Keratinocyte (primary cell): ENCODE data around the gene REEP3. TPM values are rescaled to one million over a fixed set of nuclear protein-coding genes. Genes with fewer than 3 reads are reported as not detected.
"Not testable (repeated sequence)": the region's sequence is repeated elsewhere in the genome, so short reads cannot be mapped to it uniquely, and the experiment has no call there.

Source experiments
- DNase-seq: peaks from one replicate; pipeline ENCODE4 v3.0.0-alpha.2; 2011; ENCODE audit warnings: low read depth, missing footprints, low spot score
- FAIRE-seq: peaks from 2 replicates; lab custom pipeline; 2011; peaks lifted over from hg19 to GRCh38; lab: Jason Lieb, UNC
- H2AFZ ChIP-seq: 2 replicates; pipeline ENCODE4 v1.6.0; 2012; ENCODE audit warnings: low read length, control low read depth, inconsistent platforms; ENCODE audit not compliant: control insufficient read depth
- H3K27ac ChIP-seq: 2 replicates; pipeline ENCODE4 v1.5.1; 2011; ENCODE audit warnings: low read length; ENCODE audit not compliant: control insufficient read depth, insufficient read depth
- H3K27me3 ChIP-seq: 3 replicates; pipeline ENCODE4 v1.6.0; 2011; ENCODE audit warnings: low read length; ENCODE audit not compliant: control insufficient read depth, insufficient read depth; ENCODE audit errors: extremely low read depth
- H3K36me3 ChIP-seq, 2 experiments: 2 replicates in 1 of 2; 3 replicates in 1 of 2; pipeline ENCODE4 v1.5.1; 2011; ENCODE audit warnings: low read length in 2 of 2, mild to moderate bottlenecking in 1 of 2; ENCODE audit not compliant: control insufficient read depth in 2 of 2, insufficient read depth in 2 of 2; ENCODE audit errors: extremely low read depth in 1 of 2
- H3K4me1 ChIP-seq: 3 replicates; pipeline ENCODE4 v1.5.1; 2011; ENCODE audit warnings: low read length; ENCODE audit not compliant: control insufficient read depth, insufficient read depth; ENCODE audit errors: extremely low read depth
- H3K4me2 ChIP-seq: 3 replicates; pipeline ENCODE4 v1.6.0; 2011; ENCODE audit warnings: low read depth, low read length; ENCODE audit not compliant: control insufficient read depth, insufficient read depth; ENCODE audit errors: extremely low read depth
- H3K4me3 ChIP-seq, 3 experiments: fragments of 200-600 bp in 1 of 3; sonication (generic) in 1 of 3; 2 replicates in 2 of 3; 3 replicates in 1 of 3; pipeline ENCODE4 v1.5.1; 2011 to 2016; ENCODE audit warnings: low read length in 3 of 3, mild to moderate bottlenecking in 3 of 3, control low read depth in 2 of 3, inconsistent platforms in 1 of 3, low read depth in 1 of 3, mixed read lengths in 1 of 3, mixed run types in 1 of 3, moderate library complexity in 1 of 3; ENCODE audit not compliant: control insufficient read depth in 2 of 3, insufficient read depth in 2 of 3; ENCODE audit errors: extremely low read depth in 1 of 3
- H3K79me2 ChIP-seq: 2 replicates; pipeline ENCODE4 v1.6.0; 2012; ENCODE audit warnings: low read length; ENCODE audit not compliant: control insufficient read depth, insufficient read depth
- H3K9ac ChIP-seq: 3 replicates; pipeline ENCODE4 v1.6.0; 2011; ENCODE audit warnings: low read length; ENCODE audit not compliant: control insufficient read depth, insufficient read depth; ENCODE audit errors: extremely low read depth
- H3K9me1 ChIP-seq: 3 replicates; pipeline ENCODE4 v1.6.0; 2011; ENCODE audit warnings: low read length; ENCODE audit not compliant: control insufficient read depth, insufficient read depth; ENCODE audit errors: extremely low read depth
- H3K9me3 ChIP-seq: 2 replicates; pipeline ENCODE4 v1.5.1; 2012; ENCODE audit warnings: low read depth, low read length; ENCODE audit not compliant: control insufficient read depth
- H4K20me1 ChIP-seq: 3 replicates; pipeline ENCODE4 v1.6.0; 2011; ENCODE audit warnings: low read length; ENCODE audit not compliant: control insufficient read depth, insufficient read depth; ENCODE audit errors: extremely low read depth
- EZH2 ChIP-seq: IDR thresholded peaks from one replicate; pipeline ENCODE4 v1.6.1; 2012; ENCODE audit warnings: inconsistent platforms, mild to moderate bottlenecking, low read length, moderate library complexity
- dilution Hi-C: fragments of 300-500 bp; cut with MboI; formaldehyde crosslinking; loops from one replicate; pipeline ENCODE4 v1.7.0; 2020; ENCODE audit warnings: low sequenced_read_pairs; ENCODE audit not compliant: extremely low pct_ligation_motif_present
- polyA plus RNA-seq, 5 experiments: library from polyadenylated mRNA; depleted of rRNA in 3 of 5; stranded (reverse) in 3 of 5; stranded (forward) in 1 of 5; unstranded in 1 of 5; fragments of >200 nt; gene quantifications; 1 replicate in 1 of 5; 2 replicates in 3 of 5; 3 replicates in 1 of 5; pipeline versions ENCODE4 v1.2.1 to v1.2.3, GENCODE V29; 2011 to 2012; ENCODE audit warnings: missing spikeins in 2 of 5, low read depth in 1 of 5, low replicate concordance in 1 of 5
- TF ChIP-seq, protein P1 (sequence below), 3 experiments: IDR thresholded peaks in 1 of 3; conservative IDR thresholded peaks in 1 of 3; optimal IDR thresholded peaks in 1 of 3; 2 replicates in 2 of 3; 3 replicates in 1 of 3; pipeline versions ENCODE3 to v1.5.1; 2011; ENCODE audit warnings: low read length in 3 of 3, mild to moderate bottlenecking in 3 of 3, moderate library complexity in 2 of 3, control low read depth in 1 of 3, inconsistent platforms in 1 of 3; ENCODE audit not compliant: insufficient read depth in 2 of 3; ENCODE audit errors: extremely low read depth in 1 of 3

The REEP3 gene
- polyA plus RNA-seq, 1 donor (not counting 4 experiments of a cell fraction or from before 2014, with no cell fraction given): 52.8 TPM

DNA sequence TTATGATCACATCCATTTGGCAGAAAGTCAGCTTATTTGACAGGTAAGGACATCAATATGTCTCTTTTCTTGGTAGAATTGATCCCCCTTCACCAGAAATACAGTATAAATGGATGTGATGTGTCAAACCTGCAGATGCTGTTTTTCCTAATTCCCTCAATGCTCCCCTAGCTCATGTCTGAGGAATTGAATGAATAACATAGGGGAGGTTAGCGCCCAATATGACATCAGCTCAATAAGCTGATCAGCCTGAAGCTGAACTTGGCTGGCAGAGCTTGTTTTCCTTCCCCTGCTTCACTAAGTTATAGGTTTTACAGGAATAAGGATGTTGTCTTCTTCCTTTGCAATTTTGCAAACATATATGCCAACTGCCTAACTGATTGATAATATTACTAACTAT is 132.5 kb downstream of the REEP3 start:
- H3K4me2 ChIP-seq: no peak overlapping the region
- no peak overlapping the region for H3K4me3 ChIP-seq
- no peak overlapping the region for H3K9ac ChIP-seq
- H3K27ac ChIP-seq: no peak overlapping the region
- no peaks in the 10 kb centered on the region for H4K20me1 ChIP-seq
- DNase-seq: no peak
- dilution Hi-C loops: no loop called here
- H2AFZ ChIP-seq: no peak overlapping the region
- H3K4me1 ChIP-seq: no peaks in the 10 kb centered on the region
- no peaks in the 10 kb centered on the region for H3K9me3 ChIP-seq
- no peaks in the 10 kb centered on the region for H3K79me2 ChIP-seq
- H3K36me3 ChIP-seq: no peaks in the 10 kb centered on the region
- FAIRE-seq: no peak
- TF ChIP-seq, protein P1, sequence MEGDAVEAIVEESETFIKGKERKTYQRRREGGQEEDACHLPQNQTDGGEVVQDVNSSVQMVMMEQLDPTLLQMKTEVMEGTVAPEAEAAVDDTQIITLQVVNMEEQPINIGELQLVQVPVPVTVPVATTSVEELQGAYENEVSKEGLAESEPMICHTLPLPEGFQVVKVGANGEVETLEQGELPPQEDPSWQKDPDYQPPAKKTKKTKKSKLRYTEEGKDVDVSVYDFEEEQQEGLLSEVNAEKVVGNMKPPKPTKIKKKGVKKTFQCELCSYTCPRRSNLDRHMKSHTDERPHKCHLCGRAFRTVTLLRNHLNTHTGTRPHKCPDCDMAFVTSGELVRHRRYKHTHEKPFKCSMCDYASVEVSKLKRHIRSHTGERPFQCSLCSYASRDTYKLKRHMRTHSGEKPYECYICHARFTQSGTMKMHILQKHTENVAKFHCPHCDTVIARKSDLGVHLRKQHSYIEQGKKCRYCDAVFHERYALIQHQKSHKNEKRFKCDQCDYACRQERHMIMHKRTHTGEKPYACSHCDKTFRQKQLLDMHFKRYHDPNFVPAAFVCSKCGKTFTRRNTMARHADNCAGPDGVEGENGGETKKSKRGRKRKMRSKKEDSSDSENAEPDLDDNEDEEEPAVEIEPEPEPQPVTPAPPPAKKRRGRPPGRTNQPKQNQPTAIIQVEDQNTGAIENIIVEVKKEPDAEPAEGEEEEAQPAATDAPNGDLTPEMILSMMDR (optimal IDR thresholded peaks at IDR 0.05 in 1 of 3, IDR thresholded peaks at IDR 0.05 in 1 of 3, conservative IDR thresholded peaks at IDR 0.05 in 1 of 3; ENCODE audit: extremely low read depth in 1 of 3, insufficient read depth in 2 of 3, low read length in 3 of 3): no peak
- TF ChIP-seq EZH2: no peak
- no peaks in the 10 kb centered on the region for H3K9me1 ChIP-seq
- H3K27me3 ChIP-seq: no peaks in the 10 kb centered on the region

DNA sequence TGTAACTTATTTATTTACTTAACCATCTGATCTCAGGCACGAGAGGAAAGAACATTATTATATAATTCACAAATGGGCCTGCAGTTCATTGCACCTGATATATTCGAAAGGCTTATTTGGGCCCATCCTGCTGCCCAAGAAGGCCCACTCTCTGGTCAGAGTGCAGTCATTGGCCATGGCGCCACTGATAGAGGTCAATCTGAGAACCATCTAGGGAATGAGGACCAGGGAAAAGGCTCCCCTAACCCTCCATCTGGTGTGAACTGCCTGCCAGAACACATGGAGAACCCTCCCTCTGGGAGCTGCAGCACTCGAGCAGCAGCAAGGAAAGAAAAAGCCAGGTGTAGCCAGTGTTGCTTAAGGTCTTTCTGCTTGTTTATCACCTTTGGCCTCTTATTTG is 136.6 kb downstream of the REEP3 start:
- Histone ChIP-seq H3K9ac (no peak overlapping the region), H3K79me2 (no peaks in the 10 kb centered on the region), H3K9me3 (no peaks in the 10 kb centered on the region), H3K4me1 (no peaks in the 10 kb centered on the region), H3K4me3 (no peak overlapping the region), H4K20me1 (no peaks in the 10 kb centered on the region), H3K4me2 (no peak overlapping the region), H3K27ac (no peak overlapping the region), H3K9me1 (no peaks in the 10 kb centered on the region), H3K27me3 (no peaks in the 10 kb centered on the region), H3K36me3 (no peaks in the 10 kb centered on the region), H2AFZ (no peak overlapping the region)
- DNase-seq (no peak), FAIRE-seq (no peak)
- TF ChIP-seq, protein P1 (optimal IDR thresholded peaks at IDR 0.05 in 1 of 3, IDR thresholded peaks at IDR 0.05 in 1 of 3, conservative IDR thresholded peaks at IDR 0.05 in 1 of 3; ENCODE audit: extremely low read depth in 1 of 3, insufficient read depth in 2 of 3, low read length in 3 of 3): no peak
- no peak for TF ChIP-seq EZH2
- dilution Hi-C loops: no loop called here

DNA sequence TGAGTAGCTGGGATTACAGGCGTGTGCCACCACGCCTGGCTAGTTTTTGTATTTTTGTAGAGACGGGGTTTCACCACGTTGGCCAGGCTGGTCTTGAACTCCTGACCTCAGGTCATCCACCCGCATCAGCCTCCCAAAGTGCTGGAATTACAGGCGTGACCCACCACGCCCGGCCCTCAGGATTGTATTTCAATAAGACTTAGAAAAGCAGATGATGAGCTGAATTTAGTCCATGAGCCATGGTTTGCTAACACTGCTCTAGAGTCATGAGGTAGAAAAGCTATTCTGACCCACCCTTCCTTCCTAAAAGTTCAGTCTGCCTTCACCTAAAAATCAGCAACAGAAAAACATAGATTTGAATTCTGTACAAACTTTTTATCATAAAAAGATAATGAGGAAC is 139.7 kb downstream of the REEP3 start:
- H3K9me1 ChIP-seq, dilution Hi-C loops, H3K4me3 ChIP-seq, H3K27me3 ChIP-seq, H3K4me2 ChIP-seq, H3K27ac ChIP-seq, H3K36me3 ChIP-seq, H3K79me2 ChIP-seq, H3K4me1 ChIP-seq, H3K9ac ChIP-seq, H3K9me3 ChIP-seq, H2AFZ ChIP-seq, H4K20me1 ChIP-seq, FAIRE-seq, DNase-seq: not testable (repeated sequence)
